Retinal pigment epithelial cell (primary cell): ENCODE measurements around the gene ART5.

Source experiments
- DNase-seq: peaks from one replicate; pipeline ENCODE4 v3.0.0-alpha.2; 2010; ENCODE audit warnings: low read depth
- H3K4me3 ChIP-seq: 2 replicates; pipeline ENCODE4 v1.5.1; 2011; ENCODE audit warnings: mild to moderate bottlenecking, low read length, control low read depth, moderate library complexity
- CTCF ChIP-seq: conservative IDR thresholded peaks from 2 replicates; pipeline ENCODE4 v1.5.1; 2011; ENCODE audit warnings: low read depth, low read length, control low read depth, inconsistent platforms

ART5 gene

DNA sequence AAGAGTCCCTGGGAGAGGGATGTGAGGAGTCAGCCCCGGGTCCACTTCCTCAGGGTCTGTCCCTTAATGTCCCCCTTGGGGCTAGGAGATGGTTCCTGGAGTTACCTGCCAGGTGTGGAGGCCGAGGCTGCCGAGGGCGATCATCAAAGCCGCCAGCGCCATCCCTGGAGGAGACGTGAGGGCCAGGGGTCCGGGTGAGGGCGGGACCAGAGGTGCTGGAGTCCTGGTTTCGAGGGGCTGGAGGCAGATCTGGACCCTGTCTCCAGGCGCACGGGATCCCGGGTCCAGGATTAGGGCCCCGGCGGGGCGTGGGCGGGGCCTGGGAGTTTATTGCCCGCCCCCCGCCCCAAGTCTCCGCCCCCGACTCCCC lies at the start of gene ART5:
Gene ART5, minus strand, starts transcription at position 292 of the 370 bp plus-strand sequence. Its CDS starts 130 bp downstream, at position 162.
- DNase-seq, result no peak
- H3K4me3 ChIP-seq, result peak within 1 kb of the TSS; percentile 54
- TF ChIP-seq CTCF, result no peak

DNA sequence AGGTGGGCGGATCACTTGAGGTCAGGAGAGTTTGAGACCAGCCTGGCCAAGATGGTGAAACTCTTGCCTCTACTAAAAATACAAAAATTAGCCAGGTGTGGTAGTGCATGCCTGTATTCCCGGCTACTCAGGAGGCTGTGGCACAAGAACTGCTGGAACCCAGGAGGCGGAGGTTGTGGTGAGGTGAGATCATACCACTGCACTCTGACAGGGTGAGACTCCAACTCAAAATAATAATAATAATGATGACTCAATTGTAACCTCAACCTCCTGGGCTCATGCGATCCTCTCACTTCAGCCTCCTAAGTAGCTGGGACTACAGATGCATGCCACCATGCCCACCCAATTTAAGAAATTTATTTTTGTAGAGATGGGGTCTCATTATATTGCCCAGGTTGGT lies 45.0 kb upstream of the ART5 start:
- no peak for TF ChIP-seq CTCF
- no peak overlapping the region for H3K4me3 ChIP-seq
- no peak for DNase-seq

GRCh38 chr11:3685923-3686322 lies 44.1 kb upstream of the ART5 start:
- H3K4me3 ChIP-seq, result no peak overlapping the region
- DNase-seq, result no peak
- TF ChIP-seq CTCF, result no peak

GRCh38 chr11:3684819-3685172 lies 43.0 kb upstream of the ART5 start:
- H3K4me3 ChIP-seq, result no peak overlapping the region

GRCh38 chr11:3684129-3684818 lies 42.5 kb upstream of the ART5 start:
- TF ChIP-seq CTCF, result no peak
- DNase-seq, result no peak

More at GRCh38 chr11:3684819-3685172, 43.0 kb upstream of the ART5 start:
- DNase-seq, result no peak
- TF ChIP-seq CTCF, result no peak

DNA sequence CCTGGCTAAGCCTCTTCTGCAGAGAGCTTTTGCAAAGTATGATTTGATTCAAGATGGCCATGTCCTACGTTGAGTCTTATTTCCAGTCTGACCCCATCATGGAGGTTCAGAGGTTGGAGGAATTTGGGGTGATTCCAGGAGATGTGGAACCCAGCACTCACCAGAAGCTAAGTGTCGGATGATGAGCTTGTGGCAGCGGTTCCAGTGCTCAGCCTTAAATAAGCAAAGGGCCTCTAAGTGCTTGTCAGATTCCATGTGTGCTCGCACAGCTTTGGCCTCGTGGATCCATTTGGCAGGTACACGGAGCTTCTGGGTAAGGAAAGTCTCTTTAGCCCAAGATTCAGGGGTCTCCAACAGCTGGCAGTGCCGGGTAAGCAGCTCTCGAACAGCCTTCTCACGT lies 41.2 kb upstream of the ART5 start:
- no peak for DNase-seq
- no peak overlapping the region for H3K4me3 ChIP-seq

More at GRCh38 chr11:3684129-3684818, 42.5 kb upstream of the ART5 start:
- H3K4me3 ChIP-seq, result no peak overlapping the region

More for the DNA sequence above, 41.2 kb upstream of the ART5 start:
- TF ChIP-seq CTCF, result no peak
